GM19467 (cell line): ENCODE data around the gene PRKD2.

Experiments used
- ATAC-seq: cut with Tn5 transposase; IDR thresholded peaks from one replicate; pipeline ENCODE4 v1.9.1; 2021; ENCODE audit warnings: mild to moderate bottlenecking, moderate library complexity; ENCODE audit not compliant: unreplicated experiment

PRKD2 gene

DNA sequence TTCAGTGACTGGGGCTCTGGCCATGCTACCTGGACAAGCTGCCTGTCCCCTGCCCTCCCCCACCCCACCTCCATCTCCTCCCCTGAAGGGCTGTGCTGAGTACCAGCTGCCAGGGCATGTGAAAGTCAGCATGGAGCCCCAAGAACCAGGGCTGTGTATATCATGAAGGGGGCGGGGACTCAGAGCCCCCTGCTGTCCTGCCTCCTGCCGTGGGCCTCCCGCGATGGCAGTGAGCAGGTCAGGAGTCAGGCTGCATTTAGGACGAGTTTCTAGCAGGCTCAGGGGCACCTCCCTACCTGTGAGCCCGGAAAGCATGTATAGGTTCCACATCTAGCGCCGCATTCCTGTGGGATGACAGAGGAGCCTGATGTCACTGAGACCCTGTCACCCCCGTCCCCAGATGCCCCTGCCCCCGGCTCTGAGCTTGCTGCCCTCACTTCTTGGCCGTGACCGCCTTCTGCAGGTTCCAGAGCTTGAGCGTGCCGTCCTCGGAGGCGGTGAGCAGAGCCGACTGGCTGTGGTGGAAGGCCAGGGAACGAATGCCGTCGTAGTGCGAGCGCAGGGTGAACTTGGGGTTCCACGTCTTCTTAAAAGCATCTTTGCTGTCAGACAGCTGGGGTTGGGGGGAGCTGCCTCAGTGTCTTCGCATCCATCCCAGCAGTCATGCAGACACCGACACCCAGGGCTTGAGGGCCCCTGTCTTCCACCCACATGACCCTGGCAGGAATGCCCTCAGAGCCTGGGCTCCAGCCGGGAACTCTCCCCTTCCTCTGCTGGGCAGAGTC lies 8.3 kb upstream of the PRKD2 start:
- ATAC-seq: no peak

DNA sequence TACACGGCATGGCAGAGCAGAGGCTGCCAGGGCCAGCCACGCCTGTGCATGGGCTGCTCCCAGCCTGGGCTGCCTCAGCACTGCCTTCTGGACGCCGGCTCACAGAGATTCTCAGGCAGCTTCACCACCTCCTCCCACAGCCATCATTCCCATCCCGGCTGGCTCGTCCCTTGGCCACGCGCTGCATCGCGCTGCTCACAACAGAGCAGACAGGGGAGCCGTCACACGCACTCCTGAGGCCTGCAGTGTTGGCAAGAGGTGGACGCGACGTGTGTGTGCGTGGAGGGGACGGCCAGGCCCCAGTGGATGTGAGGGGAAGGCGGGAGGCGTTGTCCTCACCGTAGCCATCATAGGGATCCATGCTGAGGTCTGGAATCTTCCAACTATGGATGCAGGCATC lies 7.6 kb upstream of the PRKD2 start:
- ATAC-seq: no peak

DNA sequence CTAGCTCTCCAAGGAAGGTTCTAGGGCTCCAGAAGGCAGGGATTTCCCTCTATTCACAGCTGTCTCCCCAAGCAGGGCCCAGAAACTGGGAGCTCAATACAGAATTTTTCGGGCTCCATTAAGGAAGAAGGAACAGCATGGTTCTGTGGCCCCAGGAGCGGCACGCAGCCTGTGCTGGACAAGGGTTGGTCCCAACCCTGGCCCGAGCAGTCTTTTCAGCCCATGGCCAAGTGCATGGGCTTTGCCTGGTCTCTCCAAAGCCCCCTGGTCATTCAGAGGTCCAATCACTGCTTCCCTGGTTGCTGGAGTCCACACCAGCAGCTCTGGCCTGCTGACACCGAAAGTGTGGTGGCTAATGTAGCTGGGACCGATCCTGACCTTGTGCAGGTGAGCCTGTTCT lies 6.6 kb upstream of the PRKD2 start:
- no peak for ATAC-seq

DNA sequence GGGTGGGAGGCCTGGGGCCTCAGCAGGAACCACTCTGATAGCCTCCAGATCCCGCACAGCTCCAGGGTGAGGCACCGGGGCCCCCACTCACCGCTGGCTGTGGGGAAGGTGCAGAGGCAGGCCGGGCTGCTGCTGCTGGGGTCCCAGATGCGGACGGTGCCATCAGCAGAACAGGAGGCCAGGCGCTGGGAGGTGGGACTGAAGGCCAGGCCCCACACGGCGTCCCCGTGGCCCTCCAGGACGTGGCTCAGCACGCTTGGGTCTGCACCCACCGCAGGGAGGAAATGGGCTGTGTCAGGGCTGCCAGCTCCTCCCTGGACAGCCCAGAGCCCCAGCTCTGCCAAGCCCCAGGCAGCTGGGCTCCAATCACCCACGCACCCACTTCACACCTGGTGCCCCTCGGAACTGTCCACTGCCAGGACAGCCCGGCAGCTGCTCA lies 6.1 kb upstream of the PRKD2 start:
- ATAC-seq: no peak

DNA sequence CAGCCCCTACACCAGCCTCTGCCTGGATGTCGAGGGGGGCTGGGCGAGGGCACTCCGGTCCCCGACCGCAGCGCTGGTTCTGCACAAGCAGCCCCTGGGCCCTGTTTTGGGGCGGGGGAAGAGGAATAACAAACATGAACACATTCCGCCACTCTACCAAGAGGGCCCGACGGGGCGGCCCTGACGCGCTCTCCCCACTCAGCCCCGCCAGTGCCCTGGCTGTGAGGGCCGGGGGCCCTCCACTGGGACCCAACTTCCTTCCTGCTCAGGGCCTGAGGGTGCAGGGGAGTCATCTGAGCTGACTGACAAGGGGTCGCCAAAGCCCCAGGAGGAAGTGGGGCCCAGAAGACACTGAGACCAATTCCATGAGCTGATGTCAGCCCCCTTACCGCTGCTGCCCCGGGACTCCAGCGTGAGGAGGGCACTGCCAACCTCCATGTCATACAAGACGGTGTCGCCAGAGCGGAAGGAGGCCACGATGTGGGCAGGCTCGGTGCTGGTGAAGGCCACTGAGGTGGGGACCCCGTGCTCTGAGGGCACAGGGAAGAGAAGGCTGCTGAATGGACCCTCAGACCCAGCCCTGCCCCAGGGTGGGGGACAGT lies 5.6 kb upstream of the PRKD2 start:
- no peak for ATAC-seq

DNA sequence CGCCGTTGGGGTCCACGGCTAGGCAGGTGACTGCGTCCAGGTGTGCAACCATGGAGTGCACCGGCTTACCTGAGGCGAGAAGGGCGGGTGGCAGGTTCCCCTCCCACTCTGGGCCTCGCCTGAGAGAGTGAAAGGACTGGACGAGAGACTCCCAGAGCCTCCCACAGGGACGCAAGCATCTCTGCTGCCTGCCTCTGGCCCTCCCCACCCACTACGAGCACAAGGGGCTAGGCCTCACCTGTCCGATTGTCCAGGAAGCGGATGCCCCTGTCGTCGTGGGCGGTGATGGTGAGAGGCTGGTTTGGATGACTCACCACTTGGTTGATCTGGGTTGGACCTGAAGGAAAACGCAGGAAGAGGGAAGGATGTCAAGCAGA lies 5.1 kb upstream of the PRKD2 start:
- ATAC-seq: no peak

DNA sequence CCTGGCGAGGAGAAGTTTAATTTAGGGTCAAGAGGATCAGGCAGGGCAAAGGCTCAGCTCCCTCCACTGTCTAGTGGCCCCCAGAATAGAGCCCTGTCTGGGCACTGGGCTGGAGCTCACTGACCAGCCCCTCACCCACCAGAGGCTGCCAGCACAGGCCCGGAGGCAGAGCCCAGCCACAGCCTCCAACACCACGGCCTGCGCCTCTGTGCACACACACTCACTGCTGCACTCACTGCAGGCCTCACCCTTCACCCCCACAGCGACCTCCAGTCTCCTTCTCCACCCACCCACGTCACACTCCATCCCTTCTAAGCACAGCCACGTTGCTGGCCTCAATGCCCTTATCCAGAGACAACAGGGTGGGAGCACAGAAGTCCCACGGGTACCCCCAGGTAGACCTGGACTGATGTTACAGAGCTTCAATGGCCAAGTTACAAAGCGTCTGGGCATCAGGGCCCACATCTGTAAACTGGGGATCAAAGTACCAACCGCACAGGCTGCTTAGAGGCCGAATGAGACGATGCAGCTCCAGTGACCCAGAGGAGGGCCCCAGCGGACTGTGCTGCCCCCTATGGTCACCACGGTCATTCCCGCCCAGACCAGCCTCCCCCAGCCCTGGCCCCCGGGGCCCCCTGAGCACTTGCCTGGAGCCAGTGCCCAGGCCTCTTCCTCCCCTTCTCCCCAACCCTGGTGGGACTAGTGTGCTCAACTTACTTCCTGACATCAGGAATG lies 4.5 kb upstream of the PRKD2 start:
- ATAC-seq: no peak

DNA sequence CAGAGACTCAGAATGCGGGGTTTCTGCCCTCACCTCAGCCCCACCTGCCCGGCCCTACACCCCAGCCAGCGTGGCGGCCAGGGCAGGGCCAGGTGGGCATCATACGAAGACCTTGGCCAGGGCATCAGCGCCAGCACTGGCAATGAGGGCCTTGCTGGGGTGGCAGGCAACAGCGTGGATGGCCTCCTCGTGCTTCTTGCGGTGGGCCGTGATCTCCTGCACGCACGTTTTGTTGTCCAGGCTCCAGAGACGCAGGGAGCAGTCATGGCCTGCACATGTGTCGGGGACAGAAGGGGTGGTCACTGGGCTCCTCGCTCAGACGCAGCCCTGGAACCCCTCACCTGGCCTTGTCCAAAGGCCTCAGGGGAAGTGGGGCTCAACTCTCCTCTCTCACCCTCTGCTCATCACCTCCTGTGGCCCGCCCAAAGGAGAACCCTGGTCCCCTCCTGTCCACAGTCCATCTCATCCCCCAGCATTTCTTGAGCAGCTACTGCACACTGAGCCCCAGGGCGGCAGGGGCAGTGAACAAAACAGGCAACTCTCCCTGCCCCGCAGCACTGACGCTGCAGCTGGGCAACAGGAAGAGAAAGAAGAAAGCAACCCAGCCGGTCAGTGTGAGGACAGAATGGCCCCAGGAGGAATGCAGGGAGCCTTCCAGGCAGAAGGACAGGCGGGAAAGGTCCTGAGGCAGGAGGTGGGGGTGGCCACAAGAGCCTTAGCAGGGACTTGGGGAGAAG lies 3.8 kb upstream of the PRKD2 start:
- ATAC-seq: no peak

DNA sequence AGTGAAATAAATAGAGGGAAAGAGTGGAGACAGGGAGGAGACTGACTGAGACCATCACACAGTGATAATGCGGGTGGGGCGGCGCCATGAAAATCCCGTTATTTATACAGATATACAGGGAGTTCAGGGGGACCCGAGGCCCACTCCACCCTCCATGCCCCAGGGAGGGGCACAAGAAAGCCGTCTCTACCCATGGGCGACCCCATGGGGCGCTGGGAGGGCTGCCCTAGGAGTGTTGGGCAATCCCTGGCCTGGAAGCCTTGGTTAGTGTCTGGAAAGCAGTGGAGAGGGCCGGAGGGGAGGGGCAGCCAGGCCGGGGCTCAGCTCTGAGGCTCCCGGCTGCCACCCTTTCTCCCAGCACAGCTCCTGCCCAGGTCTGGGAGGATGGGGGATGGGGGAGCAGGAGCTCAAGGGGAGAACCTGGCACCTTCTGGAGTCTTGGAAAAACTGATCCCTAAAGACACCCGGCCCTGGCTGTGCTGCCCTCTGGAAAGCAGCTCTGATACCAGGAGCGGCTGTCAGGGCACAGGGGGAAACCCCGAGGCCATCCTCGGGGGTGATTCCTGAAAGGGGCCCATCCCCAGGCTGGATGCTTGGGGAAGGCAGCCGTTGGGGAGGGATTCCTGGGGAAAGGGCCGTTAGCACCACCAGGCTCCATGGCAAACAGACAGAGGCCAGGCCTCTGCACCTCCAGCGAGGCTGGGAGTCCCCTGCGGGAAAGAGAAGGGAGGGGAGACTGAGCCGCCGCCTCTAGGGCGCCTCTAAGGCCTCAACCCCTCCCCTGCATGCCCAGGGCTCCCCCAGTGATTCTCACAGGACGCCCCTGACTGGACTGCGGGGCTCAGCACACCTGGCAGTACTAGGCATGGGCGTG lies 3.0 kb upstream of the PRKD2 start:
- ATAC-seq: no peak

DNA sequence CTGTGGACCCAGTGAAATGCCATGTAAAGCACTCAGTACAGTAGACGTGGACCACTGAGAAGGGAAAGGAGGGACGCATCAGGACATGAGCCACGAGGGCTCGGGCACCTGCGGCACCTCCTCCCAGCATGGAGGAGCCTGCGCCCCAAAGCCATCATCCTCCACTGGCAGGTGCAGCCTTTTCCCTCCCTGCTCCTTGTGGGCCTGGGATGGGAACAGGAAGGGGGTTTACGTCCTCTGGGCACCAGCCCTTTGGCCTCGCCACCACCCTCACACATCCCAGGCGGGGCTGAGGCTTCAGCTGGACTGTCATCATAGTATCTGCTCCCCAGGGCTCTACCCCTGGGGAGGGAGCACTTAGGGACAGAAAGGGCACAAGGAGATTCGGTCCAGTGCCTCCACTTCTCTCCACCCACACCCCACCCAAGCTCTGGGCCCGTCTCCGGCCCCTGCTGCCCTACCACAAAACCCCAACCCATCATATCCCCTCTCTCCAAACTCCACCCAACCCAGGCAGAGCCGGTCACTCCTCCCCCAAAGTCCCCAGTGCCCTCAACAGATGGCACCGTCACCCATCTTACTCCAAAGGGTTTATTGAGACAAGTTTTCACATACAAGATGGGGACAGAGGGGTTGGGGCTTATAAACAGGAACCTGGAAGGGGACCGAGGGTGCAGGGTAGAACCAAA lies 2.2 kb upstream of the PRKD2 start:
- ATAC-seq: no peak

DNA sequence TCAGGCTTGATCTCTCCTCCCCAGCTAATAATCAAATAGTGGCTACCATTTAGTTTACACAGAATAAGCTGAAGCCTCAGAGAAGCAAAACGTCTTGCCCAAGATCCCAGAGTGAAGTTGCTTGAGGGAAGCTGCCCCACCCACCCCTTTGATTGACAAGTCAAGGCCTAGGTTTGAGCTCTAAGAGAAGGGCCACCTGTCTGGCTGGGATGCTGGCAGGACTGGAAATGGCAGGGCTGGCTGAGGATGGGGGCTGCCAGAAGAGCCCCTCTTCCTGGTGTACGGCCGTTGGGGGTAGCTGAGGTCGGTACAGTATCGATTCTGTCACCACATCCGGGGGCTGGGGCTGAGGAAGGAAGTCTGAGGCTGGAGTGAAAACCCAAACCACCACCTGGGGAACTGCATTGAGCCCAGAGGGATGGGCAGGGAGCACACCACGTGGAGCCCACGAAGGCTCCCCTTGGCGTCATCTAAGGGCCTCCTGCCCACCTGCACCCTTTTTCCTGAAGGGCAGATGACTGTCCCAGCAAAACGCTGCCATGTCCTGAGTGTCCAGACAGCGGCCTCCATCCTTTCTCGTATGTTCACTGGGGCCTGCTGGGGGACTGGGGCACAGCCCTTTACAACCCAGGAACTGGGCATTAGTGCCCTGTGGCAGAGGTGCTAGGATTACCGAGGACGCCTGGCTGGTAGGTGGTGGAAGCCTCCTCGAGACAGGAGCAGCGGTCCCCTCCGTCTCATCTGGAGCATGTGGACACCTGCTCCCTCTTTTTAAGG lies 1.4 kb upstream of the PRKD2 start:
- ATAC-seq: no peak

DNA sequence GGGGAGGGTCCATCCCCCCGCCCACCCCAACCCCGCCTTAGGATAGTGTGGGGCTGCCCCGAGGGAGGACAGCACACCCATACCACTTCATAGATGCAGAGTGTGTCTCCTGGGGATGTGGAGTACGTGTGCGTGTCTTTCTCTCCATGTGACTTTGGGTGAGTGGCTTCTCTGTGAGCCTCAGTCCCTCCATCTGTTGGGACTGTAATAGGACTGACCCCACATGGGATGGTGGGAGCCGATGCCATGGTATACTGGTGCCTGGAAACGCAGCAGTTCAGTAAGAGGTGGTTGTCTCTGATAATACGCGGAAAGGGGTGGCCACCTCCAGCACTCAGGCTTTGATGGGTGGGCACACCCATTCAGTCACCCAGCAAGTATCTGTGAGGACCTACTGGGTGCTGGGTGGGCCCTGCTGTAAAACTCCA lies 816 bp upstream of the PRKD2 start:
- no peak for ATAC-seq

DNA sequence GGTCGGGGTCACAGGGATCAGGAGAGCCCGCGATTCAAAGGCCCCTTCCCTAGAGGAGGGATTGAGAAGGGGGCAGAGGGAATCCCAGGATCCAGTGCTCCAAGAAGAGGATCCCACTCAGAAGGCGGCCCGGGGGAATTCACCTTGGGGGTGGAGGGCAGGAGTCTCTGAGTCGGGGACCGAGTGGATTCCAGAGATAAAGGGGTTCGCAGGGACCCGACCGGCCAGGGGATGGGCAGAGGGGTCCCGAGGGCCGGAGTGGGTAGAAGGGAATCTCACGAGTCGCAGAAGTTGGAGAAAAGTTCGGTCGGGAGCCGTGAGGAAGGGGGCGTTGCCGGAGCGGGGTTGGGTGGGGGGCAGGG lies 261 bp downstream of the PRKD2 start:
- no peak for ATAC-seq

DNA sequence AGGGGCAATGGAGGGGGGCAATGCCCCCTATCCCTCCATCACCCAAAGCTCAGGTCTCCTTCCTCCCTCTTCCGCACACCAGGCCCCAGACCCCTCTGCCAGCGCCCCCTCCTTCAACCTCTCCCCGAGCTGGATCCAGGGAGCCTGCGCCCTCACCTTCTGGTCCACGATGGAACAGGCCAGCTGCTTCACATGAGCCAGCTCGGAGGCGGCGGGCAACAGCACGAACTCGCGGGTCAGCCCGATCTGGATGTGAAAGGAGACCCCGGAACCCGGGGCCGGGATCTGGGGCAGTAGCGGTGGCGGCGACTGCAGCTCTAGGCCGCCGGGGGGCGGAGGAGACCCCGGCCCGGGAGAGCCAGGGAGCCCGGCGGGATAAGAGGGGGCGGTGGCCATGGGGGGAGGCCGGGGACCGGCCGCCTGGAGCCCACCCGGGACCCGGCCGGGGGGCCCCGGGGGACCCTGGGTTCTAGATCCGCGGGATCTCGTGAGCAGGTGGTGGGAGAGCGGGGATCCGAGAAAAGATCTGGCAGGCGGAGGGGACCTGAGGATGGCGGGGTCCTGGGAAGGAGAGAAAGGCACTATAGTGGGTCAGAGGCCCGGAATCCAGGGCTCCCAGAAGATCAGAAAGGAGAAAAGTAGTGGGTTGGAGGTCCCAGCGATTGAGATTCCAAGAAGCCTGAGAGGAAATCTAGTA lies 791 bp downstream of the PRKD2 start:
- ATAC-seq: no peak

DNA sequence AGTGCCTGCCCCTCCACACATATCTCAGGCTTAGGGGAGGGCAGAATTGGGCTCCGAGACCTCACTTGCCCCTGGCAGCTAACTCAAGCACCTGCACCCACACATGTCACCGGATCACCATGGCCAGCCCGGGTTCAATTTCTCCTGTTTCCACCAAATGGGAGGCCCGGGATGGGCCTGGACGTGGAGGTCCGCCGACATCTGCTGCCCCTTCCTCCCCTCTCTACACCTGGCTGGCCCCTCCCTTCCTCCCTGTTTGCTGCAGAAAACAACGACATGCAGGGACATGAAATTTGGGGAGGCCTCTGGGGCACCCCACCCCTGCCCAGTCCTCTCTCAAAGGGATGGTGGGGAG lies 1.3 kb downstream of the PRKD2 start:
- no peak for ATAC-seq

DNA sequence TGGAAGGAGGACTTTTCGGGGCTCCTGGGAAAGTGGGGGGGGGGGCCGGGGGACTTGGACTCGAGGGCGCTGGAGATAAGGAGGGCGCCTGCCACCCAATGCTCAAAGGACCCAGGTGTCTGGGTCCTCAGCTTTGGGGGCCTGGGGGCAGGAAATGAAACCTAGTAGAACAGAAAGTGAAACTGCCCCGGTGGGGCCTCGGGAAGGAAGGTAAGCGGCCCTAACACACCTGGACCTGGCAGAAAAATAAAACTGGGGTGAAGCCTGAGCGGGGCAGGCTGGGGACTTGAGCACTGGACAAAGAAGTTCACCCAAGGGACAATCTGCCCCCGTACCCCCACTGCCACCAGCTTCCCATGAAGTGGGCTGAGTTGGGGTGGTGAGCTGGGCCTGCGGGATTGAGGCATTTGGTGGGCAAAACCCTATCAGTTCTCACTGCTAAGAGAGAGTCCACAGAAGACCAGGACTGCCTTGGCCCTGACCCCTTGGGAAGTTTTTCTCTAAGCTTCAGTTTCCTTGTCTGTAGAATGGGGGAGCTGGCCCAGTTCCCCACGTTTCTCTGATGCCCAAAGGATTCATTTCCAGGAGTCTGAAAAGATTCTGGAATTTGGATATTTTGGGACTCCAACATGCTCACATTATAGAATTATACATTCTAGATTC lies 2.3 kb downstream of the PRKD2 start:
- no peak for ATAC-seq

DNA sequence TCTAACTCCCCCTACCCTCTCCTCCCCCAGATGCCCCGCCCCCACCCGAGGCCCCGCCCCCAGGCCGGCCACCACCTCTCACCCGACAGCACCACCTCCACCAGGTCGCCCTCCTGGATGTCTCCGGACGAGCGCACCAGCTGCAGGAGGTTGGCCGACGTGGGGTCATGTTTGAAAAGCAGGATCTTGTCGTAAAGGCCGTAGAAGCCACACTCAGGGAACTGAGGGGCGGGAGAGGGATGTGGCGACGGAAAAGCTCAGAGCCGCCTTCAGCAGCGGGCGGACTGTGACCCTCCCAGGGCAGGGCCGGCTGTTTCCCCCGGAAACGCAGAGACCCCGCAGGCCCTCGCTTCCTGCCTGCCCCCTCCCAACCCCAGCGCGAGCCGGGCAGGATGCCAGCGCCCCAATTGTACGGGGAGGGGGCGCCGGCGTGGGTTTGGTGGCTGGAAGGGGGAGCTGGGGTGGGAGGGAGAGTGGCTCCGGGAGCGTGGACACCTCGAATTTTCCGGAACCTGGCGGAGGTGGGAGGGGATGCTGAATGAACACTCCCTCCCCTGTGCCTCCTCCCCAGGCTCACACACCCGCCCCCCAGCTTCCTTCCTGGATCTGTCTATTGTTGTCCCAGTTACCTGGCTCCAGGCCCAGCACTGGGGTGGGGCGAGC lies 3.0 kb downstream of the PRKD2 start:
- no peak for ATAC-seq
